HG02885 (cell line): ENCODE measurements around the gene SUSD6.
"Not testable (repeated sequence)": the region's sequence is repeated elsewhere in the genome, so short reads cannot be mapped to it uniquely, and the experiment has no call there.

ENCODE experiments used
- ATAC-seq: cut with Tn5 transposase; IDR thresholded peaks from one replicate; pipeline ENCODE4 v1.9.1; 2021; ENCODE audit warnings: mild to moderate bottlenecking; ENCODE audit not compliant: unreplicated experiment, poor library complexity

The SUSD6 gene

GRCh38 chr14:69687606-69688298, 76.4 kb downstream of the SUSD6 start:
- no peak for ATAC-seq

GRCh38 chr14:69688299-69688649, 76.9 kb downstream of the SUSD6 start:
- ATAC-seq, result no peak

- no peak for ATAC-seq
These were observed 78.6 kb downstream of the SUSD6 start for GRCh38 chr14:69690042-69690441.

- no peak for ATAC-seq
These were observed 81.2 kb downstream of the SUSD6 start for GRCh38 chr14:69692594-69692993.

GRCh38 chr14:69693145-69693544, 81.7 kb downstream of the SUSD6 start:
- peak; percentile 56 for ATAC-seq

GRCh38 chr14:69693801-69694729, 82.7 kb downstream of the SUSD6 start:
- no peak for ATAC-seq

GRCh38 chr14:69694730-69695281, 83.4 kb downstream of the SUSD6 start:
- ATAC-seq, result no peak

- no peak for ATAC-seq
These were observed 84.2 kb downstream of the SUSD6 start for GRCh38 chr14:69695322-69696203.

GRCh38 chr14:69696204-69696527, 84.8 kb downstream of the SUSD6 start:
- no peak for ATAC-seq

GRCh38 chr14:69696633-69697557, 85.5 kb downstream of the SUSD6 start:
- no peak for ATAC-seq

- ATAC-seq, result no peak
These were observed 87.2 kb downstream of the SUSD6 start for GRCh38 chr14:69698572-69698971.

GRCh38 chr14:69699243-69699642, 87.8 kb downstream of the SUSD6 start:
- not testable (repeated sequence) for ATAC-seq

- no peak for ATAC-seq
These were observed 88.4 kb downstream of the SUSD6 start for GRCh38 chr14:69699748-69700303.

- no peak for ATAC-seq
These were observed 89.2 kb downstream of the SUSD6 start for GRCh38 chr14:69700575-69700974.

- ATAC-seq, result no peak
These were observed 89.9 kb downstream of the SUSD6 start for GRCh38 chr14:69701291-69701690.

GRCh38 chr14:69701857-69702256, 90.5 kb downstream of the SUSD6 start:
- ATAC-seq, result no peak

- ATAC-seq, result no peak
These were observed 91.9 kb downstream of the SUSD6 start for GRCh38 chr14:69703047-69704039.

GRCh38 chr14:69704319-69704718, 92.9 kb downstream of the SUSD6 start:
- no peak for ATAC-seq
